GM19240 (cell line): ENCODE data around the gene MEX3B.

ENCODE experiments used
- DNase-seq: peaks from one replicate; pipeline ENCODE4 v3.0.0; 2011; ENCODE audit warnings: low spot score; ENCODE audit not compliant: insufficient read length

MEX3B gene

DNA sequence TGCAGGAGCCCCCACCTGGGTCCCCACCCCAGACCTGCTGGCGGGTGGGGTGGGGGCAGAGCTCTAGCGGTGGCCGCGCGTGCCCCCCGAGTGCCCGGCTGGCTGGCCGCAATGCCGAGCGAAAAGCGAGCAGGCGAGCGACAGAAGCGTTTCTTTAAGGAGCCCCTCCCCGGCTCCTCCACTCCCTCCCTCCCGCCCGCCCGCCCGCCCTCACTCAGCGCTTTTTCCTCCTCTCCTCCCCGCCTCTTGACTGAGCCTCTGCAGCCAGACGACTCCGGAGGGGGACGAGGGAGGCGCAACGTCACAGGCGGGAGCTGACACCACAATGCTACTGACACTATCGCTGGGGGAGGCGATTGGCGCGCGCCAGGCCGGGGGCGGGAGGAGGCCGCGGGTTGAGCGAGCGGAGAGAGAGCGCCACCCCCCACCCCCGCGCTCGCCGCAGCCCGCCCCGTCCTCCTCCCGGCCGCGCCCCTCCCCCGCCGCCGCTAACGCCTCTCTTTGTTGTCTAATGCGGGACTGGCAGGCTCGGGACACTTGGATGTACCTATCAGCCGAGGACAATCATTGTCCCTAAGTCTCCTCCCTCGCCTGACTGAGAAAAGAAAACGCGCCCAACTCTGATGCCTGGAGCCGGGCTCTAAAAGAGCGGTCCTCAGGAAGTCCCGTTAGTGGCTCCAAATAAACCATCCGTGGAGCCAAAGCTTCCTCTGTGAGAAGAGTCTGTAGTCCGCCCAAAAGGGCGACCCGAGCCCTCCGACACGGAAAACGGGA is at the start of gene MEX3B:
TSS of gene MEX3B (minus strand) at position 127 of the 774 bp plus-strand sequence. CDS start 313 bp downstream, outside the sequence.
- peak; percentile 84 for DNase-seq

DNA sequence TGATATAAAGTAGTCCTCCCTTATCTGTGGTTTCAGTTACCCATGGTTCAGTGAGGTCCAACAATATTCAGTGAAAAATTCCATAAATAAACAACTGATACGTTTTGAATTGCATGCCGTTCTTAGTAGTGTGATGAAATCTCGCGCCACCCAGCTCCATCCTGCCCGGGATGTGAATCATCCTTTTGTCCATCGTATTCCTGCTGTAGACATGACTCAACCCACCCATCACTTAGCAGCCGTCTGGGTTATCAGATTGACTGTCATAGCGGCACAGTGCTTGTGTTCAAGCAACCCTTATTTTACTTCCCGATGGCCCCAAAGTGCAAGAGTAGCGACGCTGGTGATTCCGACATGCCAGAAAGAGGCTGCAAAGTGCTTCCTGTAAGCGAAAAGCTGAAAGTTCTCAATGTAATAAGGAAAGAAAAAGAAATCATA is 48.0 kb upstream of the MEX3B start:
- no peak for DNase-seq

GRCh38 chr15:82093325-82093724 is 47.5 kb upstream of the MEX3B start:
- DNase-seq = no peak

DNA sequence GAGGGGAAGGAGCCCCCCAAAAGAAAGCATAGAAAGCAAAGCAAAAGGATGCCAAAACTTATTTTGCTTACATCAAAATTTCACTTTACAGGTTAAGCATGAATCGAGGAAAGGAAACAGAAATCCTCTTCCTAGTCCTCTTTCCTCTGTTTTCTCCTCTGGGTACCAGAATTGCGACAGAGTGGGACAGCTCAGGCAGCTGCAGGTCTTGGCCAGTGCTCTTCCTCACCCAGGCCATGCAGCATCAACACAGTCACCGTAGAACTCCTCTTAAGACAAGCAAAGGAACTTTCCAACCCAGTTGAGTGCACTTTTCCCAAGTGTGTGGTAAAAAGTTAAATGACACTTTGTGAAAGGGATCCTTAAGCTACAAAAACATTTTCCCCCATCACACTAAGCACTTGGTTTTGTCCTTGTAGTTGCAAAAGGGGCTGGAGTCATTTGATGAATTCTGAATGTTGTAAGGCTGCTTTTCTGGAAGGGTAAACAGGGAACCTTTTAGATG is 45.9 kb upstream of the MEX3B start:
- DNase-seq = no peak

- DNase-seq = no peak
Measured at GRCh38 chr15:82086243-82086995, 40.6 kb upstream of the MEX3B start.

DNA sequence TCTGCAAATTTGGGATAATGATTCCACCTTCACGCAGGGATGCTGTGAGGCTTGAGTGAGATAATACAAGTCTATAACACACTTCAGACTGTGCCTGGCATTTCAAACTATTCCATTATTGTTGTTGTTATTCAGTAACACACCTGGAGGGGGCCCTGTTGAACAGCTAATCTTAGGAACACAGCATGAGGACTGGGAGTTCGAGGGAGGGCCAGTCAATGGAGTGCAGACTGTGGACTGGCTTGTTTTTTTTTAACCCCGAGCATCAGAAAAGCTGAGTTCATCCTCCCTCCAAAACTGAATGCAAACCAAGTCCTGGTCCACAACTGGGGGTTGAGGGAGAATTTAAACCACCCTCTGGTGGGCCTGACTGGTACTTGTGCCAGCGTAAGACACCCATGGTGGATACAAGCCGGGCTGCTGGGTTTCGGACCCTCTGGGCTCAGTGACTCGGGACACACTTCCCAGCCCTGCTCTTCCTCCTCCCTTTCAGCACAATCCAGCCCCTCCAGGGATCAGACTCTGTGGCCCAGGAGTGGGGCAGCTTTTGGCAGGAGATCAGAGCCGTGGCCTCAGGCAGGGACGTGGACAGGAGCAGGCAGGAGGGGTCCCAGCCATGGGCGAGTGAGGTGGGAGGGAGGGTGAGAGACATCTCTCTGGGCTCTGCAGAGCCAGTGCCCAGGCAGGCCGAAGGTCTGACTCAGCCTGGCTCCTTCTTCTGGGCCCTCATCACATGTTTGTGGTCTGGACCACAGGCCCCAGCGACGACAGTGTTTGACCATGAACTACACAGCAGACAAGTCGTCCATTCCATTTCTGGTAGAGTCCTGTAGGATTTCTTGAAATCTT is 36.3 kb upstream of the MEX3B start:
- no peak for DNase-seq

- DNase-seq = no peak
Measured at GRCh38 chr15:82080774-82081173, 35.0 kb upstream of the MEX3B start.

DNA sequence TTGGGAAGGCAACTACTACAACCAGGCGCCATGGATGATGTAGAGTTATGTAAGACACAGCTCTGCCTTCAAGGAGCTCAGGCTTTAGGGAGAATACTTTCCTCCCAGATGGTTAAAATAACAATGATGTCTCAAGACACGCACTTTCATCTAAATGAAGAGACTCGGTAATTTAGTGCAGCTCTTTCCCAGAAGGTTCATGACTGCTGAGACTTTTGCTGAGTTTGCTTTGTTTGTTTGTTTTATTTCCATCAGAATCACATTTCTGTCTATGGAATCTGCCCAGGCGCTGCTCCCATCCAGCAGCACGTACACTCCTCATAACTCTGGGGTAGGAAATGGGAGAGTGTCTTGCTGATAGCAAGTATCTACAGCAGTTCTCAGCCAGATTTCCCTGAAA is 33.9 kb upstream of the MEX3B start:
- no peak for DNase-seq

DNA sequence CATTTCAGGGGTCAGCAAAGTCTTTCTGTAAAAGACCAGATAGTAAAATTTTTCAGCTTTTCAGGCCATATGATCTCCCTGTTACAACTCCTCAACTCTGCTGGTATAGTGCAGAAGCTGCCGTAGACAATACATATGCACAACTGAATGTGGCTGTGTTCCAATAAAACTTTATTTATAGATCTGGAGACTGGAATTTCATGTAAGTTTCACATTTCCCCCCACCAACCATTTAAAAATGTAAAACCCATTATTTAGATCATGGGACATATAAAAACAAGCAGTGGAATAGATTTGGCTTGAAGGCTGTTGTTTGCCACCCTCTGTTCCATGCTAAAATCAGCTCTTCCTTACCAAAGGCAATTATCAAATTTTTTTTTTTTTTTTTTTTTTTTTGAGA is 28.8 kb upstream of the MEX3B start:
- no peak for DNase-seq

GRCh38 chr15:82072926-82073537 is 27.2 kb upstream of the MEX3B start:
- DNase-seq = no peak

DNA sequence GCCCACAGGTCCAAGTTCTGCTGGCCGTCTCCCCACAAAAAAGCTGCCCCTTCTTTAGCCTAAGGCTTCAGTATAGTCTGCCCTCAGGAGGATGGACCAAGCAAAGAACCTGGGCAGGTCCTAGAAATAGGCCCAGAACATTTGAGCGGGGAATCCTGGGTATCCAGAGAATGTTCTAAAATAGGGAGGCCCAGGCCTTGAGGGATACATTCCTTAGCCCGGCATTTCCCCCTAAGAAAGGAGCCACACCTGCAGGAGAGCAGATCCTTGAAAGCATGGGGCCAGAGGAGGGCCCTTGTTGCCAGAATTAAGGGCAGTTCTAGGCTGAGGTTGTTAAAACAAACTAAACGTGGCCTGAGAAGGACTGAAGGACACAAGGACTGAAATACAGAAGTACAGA is 20.6 kb upstream of the MEX3B start:
- DNase-seq = no peak

DNA sequence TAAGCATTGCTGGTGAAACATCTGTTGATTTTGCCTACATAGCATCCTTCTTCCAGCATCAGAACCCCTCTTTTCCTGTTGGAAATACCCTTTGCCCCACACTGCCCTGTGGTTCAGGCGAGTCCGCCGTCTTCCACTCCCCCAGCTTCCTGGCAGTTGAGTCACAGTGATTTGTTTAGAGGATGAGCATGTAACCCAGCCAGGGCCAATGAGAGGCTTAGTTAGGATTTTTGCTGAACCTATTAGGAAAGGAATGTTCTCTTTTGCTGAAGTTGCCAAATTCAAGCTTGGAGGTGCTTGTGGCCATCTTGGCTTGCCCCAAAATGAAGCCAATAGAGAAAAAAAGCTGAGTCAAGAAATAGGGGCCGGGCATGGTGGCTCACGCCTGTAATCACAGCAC is 19.0 kb upstream of the MEX3B start:
- DNase-seq = no peak

- DNase-seq = no peak
Measured at GRCh38 chr15:82062479-82063454, 16.9 kb upstream of the MEX3B start.

GRCh38 chr15:82060817-82061216 is 15.0 kb upstream of the MEX3B start:
- no peak for DNase-seq

- DNase-seq = no peak
Measured at GRCh38 chr15:82058517-82059204, 12.8 kb upstream of the MEX3B start.

DNA sequence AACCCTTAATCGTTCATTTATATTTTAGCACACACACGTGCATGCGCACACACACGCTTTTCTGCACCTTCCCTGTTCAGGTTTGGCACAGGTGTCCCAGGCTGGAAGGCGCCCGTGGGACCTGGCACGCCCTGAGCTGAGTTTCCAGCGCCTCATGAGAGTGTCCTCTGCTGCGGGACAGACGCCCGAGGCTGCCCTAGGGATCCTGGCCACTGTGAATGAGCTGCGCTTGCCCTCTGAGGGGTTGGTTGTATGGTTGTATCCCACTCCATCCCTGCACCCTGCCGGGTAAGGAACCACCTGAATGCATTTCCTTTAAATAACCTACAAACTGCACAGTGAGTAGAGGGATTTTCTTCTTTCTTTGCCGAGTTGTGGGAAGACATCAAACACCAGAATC is 12.2 kb upstream of the MEX3B start:
- DNase-seq = no peak

GRCh38 chr15:82056958-82057823 is 11.4 kb upstream of the MEX3B start:
- no peak for DNase-seq

- no peak for DNase-seq
Measured at GRCh38 chr15:82052751-82053150, 6.9 kb upstream of the MEX3B start.
